B cell (primary cell): ENCODE measurements around the gene HOXA9. TPM values are rescaled to one million over a fixed set of nuclear protein-coding genes. Genes with fewer than 3 reads are reported as not detected.

Source experiments
- ATAC-seq: fragments of 200-7000 bp; cut with Tn5 transposase; one replicate; pipeline ENCODE4 v1.10.0; 2021; ENCODE audit warnings: low read depth, mild to moderate bottlenecking, moderate number of reproducible peaks, moderate library complexity
- CTCF ChIA-PET: fragments of 350-600 bp; sonication (Branson Sonifier 250); formaldehyde crosslinking; loops from one replicate; lab custom pipeline; 2021; ENCODE audit warnings: antibody characterized with exemption, inconsistent platforms; lab: Charles Lee
- POLR2A ChIA-PET: fragments of 350-600 bp; sonication (Branson Sonifier 250); formaldehyde crosslinking; loops from one replicate; lab custom pipeline; 2021; ENCODE audit warnings: antibody characterized with exemption; lab: Charles Lee
- DNase-seq: peaks from one replicate; pipeline ENCODE4 v3.0.0; 2013
- H2AFZ ChIP-seq: 2 replicates; pipeline ENCODE4 v1.6.1; 2012; ENCODE audit warnings: mild to moderate bottlenecking, low read depth, low read length; ENCODE audit not compliant: insufficient read depth, poor library complexity, severe bottlenecking
- H3K27ac ChIP-seq, 2 donors: 1 replicate in 1 of 2; 2 replicates in 1 of 2; pipeline ENCODE4 v1.5.1; 2012 to 2013; ENCODE audit warnings: low read length in 2 of 2, mild to moderate bottlenecking in 2 of 2, moderate library complexity in 1 of 2
- H3K27me3 ChIP-seq, 4 experiments: fragments of 200-600 bp in 1 of 4; sonication (generic) in 1 of 4; replicated peaks in 1 of 4; 1 replicate in 2 of 4; 2 replicates in 2 of 4; pipeline versions ENCODE4 v1.6.1 to v1.7.0; 2013 to 2016; ENCODE audit warnings: low read length in 3 of 4, mild to moderate bottlenecking in 2 of 4, mixed read lengths in 1 of 4, moderate library complexity in 1 of 4; ENCODE audit not compliant: insufficient read depth in 4 of 4, control insufficient read depth in 3 of 4; ENCODE audit errors: control extremely low read depth in 1 of 4
- H3K36me3 ChIP-seq, 2 experiments: replicated peaks in 1 of 2; 1 replicate in 1 of 2; 2 replicates in 1 of 2; pipeline versions ENCODE4 v1.6.1 to v1.7.1; 2013; ENCODE audit warnings: low read length in 1 of 2; ENCODE audit not compliant: insufficient read depth in 2 of 2, control insufficient read depth in 1 of 2; ENCODE audit errors: control extremely low read depth in 1 of 2, extremely low read depth in 1 of 2
- H3K4me1 ChIP-seq, 2 donors: fragments of 200-600 bp in 1 of 2; sonication (generic) in 1 of 2; 1 replicate in 1 of 2; 2 replicates in 1 of 2; pipeline versions ENCODE4 v1.5.1 to v1.6.1; 2013 to 2017; ENCODE audit warnings: low read length in 2 of 2; ENCODE audit not compliant: control insufficient read depth in 2 of 2, insufficient read depth in 2 of 2
- H3K4me2 ChIP-seq: replicated peaks from 2 replicates; pipeline ENCODE3; 2012; ENCODE audit warnings: mild to moderate bottlenecking, low read depth, low read length; ENCODE audit not compliant: poor library complexity, severe bottlenecking
- H3K4me3 ChIP-seq, 5 experiments: fragments of 200-600 bp in 1 of 5; sonication (generic) in 1 of 5; 1 replicate in 3 of 5; 2 replicates in 2 of 5; pipeline versions ENCODE4 v1.5.1 to v1.7.0; 2011 to 2016; ENCODE audit warnings: low read length in 4 of 5, mild to moderate bottlenecking in 4 of 5, low read depth in 2 of 5, control low read depth in 1 of 5, moderate library complexity in 1 of 5; ENCODE audit not compliant: insufficient read depth in 1 of 5; ENCODE audit errors: control extremely low read depth in 1 of 5, extremely low read depth in 1 of 5
- H3K79me2 ChIP-seq: fragments of 200-600 bp; sonication (generic); one replicate; pipeline ENCODE4 v1.6.0; 2016; ENCODE audit warnings: low read length; ENCODE audit not compliant: control insufficient read depth, insufficient read depth
- H3K9ac ChIP-seq: fragments of 200-600 bp; sonication (generic); 2 replicates; pipeline ENCODE4 v1.6.1; 2017; ENCODE audit warnings: mild to moderate bottlenecking, low read length, moderate library complexity
- H3K9me3 ChIP-seq, 3 donors: one replicate each; pipeline versions ENCODE4 v1.6.1 to v1.7.1; 2013; ENCODE audit warnings: low read length in 2 of 3; ENCODE audit not compliant: control insufficient read depth in 2 of 3, insufficient read depth in 1 of 3; ENCODE audit errors: control extremely low read depth in 1 of 3
- H4K20me1 ChIP-seq: 2 replicates; pipeline ENCODE4 v1.6.0; 2012; ENCODE audit warnings: mild to moderate bottlenecking, low read length; ENCODE audit not compliant: insufficient read depth, control insufficient read depth, poor library complexity, severe bottlenecking
- H3K27ac Mint-ChIP-seq: one replicate; pipeline ENCODE4 v1.8.0; 2021; ENCODE audit warnings: mixed read lengths
- H3K27me3 Mint-ChIP-seq: one replicate; pipeline ENCODE4 v1.8.0; 2021; ENCODE audit warnings: mixed read lengths
- H3K4me1 Mint-ChIP-seq: one replicate; pipeline ENCODE4 v1.8.0; 2021; ENCODE audit warnings: mixed read lengths
- H3K4me3 Mint-ChIP-seq: one replicate; pipeline ENCODE4 v1.8.0; 2021; ENCODE audit warnings: mixed read lengths
- H3K9me3 Mint-ChIP-seq: one replicate; pipeline ENCODE4 v1.8.0; 2022; ENCODE audit warnings: mixed read lengths; ENCODE audit not compliant: insufficient read depth
- EZH2 ChIP-seq: IDR thresholded peaks from 2 replicates; pipeline ENCODE4 v1.6.1; 2012; ENCODE audit warnings: borderline replicate concordance, low read depth, mild to moderate bottlenecking, moderate library complexity, low read length; ENCODE audit not compliant: insufficient read depth, poor library complexity, severe bottlenecking
- WGBS: methylation state at CpG from one replicate; pipeline ENCODE4 v1.1.5; 2013; ENCODE audit warnings: missing lambda C conversion rate; ENCODE audit not compliant: insufficient coverage; 5-methylcytosine and 5-hydroxymethylcytosine counted together
- intact Hi-C: fragments of 100-400 bp; cut with micrococcal nuclease; formaldehyde crosslinking; loops from one replicate; pipeline ENCODE4 v1.10.0; 2022
- polyA plus RNA-seq: library from polyadenylated mRNA; depleted of rRNA; stranded (reverse); fragments of >200 nt; gene quantifications from 2 replicates; pipeline ENCODE4 v1.2.3, GENCODE V29; 2012
- total RNA-seq, 2 donors: library from RNA; stranded (reverse); fragments of 120-200 nt in 1 of 2; gene quantifications; 1 replicate in 1 of 2; 2 replicates in 1 of 2; pipeline versions ENCODE4 v1.2.3 to v1.2.4, GENCODE V29; 2013 to 2022
- TF ChIP-seq, protein P1 (sequence below): fragments of 200-600 bp; IDR thresholded peaks from one replicate; pipeline ENCODE4 v1.8.0; 2022; ENCODE audit warnings: antibody characterized with exemption, mild to moderate bottlenecking

Gene HOXA9
- total and polyA plus RNA-seq, 2 donors (not counting 1 experiment from before 2014, with no cell fraction given) = 0.07 TPM; not detected in 1

DNA sequence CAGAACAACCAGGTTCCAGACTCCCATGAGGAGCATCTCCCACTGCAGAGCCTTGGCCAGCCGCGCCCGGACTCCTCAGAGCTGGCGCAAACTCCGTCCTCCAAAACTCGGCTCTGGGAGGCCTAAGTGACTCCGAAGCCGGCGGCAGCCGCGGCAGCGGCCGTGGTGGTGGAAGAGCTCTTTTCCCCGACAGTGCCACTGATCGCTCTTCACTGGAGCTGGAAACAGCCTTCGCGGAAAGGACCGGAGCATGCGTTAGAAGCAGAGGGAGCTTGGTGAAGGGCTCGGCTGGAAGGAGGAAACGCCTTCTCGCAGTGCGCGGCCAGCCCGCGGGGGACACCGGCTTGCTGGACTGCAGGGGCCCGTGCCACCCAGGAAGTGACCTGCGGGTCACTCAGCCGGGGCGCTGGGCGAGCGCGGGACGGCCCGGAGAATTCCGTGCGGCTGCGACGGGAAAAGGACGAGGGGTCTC, 39.5 kb upstream of the HOXA9 start:
- POLR2A ChIA-PET = no interaction called here
- Mint-ChIP-seq H3K9me3 (no peaks in the 10 kb centered on the region), H3K4me3 (no peak overlapping the region), H3K27me3 (peaks cover 86% of the 10 kb centered on the region), H3K27ac (no peak overlapping the region), H3K4me1 (peaks cover 33% of the 10 kb centered on the region)
- ATAC-seq (no peak), DNase-seq (peak; percentile 39)
- Histone ChIP-seq H3K27ac (no peak overlapping the region), H3K79me2 (no peaks in the 10 kb centered on the region), H2AFZ (no peak overlapping the region), H3K9me3 (peaks cover 1 to 45% (median 6%) of the 10 kb centered on the region in 3 donors), H4K20me1 (no peaks in the 10 kb centered on the region), H3K4me1 (peaks cover 36 to 58% of the 10 kb centered on the region in 2 donors), H3K4me2 (peak overlapping the region; percentile 9), H3K4me3 (no peak overlapping the region), H3K27me3 (peaks cover 1 to 94% (median 90%) of the 10 kb centered on the region in 4 experiments), H3K9ac (no peak overlapping the region), H3K36me3 (no peaks in the 10 kb centered on the region)
- WGBS = 14% methylated on average over 41 of the region's 41 CpGs
- CTCF ChIA-PET = interaction anchor here (0.8 to 1.2 kb wide), 2 partner anchors 9 to 13 kb away, joined by 3 to 5 read pairs; no protein-coding TSS in a partner anchor
- intact Hi-C loops = loop anchor here (2.0 to 5.0 kb wide), 2 partner anchors 20 to 1207 kb away; partner anchors contain the start of genes CREB5 and HOXA11
- TF ChIP-seq EZH2 = no peak
- TF ChIP-seq, protein P1, sequence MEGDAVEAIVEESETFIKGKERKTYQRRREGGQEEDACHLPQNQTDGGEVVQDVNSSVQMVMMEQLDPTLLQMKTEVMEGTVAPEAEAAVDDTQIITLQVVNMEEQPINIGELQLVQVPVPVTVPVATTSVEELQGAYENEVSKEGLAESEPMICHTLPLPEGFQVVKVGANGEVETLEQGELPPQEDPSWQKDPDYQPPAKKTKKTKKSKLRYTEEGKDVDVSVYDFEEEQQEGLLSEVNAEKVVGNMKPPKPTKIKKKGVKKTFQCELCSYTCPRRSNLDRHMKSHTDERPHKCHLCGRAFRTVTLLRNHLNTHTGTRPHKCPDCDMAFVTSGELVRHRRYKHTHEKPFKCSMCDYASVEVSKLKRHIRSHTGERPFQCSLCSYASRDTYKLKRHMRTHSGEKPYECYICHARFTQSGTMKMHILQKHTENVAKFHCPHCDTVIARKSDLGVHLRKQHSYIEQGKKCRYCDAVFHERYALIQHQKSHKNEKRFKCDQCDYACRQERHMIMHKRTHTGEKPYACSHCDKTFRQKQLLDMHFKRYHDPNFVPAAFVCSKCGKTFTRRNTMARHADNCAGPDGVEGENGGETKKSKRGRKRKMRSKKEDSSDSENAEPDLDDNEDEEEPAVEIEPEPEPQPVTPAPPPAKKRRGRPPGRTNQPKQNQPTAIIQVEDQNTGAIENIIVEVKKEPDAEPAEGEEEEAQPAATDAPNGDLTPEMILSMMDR = no peak

DNA sequence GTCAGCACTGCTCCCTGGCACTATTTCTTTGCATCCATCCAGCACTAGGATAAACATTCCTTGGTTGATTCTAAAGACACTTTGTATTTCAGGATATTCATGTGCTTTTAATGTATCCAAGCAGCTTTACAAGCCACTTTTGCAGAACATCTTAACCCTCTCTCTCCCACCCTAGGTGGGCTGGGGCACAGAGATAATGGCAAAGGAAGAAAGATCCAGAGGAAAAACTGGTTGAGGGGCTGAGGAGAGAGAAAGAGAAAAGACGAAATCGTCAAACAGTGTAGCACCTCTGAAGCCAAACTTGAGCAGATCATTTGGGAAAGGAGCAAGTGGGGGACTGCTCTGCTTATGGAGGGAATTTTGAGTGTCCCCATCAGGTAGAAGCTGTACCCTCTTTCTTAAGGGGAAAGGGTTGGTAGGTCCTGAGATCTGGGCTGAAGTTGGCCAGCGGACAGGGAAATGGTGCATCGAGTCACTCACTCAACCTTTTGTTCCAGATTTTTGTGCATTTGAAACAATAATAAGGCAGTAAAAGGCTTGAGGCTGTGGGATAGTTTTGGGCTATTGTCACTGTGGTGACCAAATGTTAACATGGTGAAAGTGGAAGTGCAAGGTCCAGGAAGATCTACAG, 38.7 kb upstream of the HOXA9 start:
- ATAC-seq (no peak), DNase-seq (peak; percentile 14)
- peaks cover 39 to 61% of the 10 kb centered on the region in 2 donors for H3K4me1 ChIP-seq
- H3K4me2 ChIP-seq = no peak overlapping the region
- TF ChIP-seq EZH2 = no peak
- TF ChIP-seq, protein P1 = no peak
- no peaks in the 10 kb centered on the region for H4K20me1 ChIP-seq
- Mint-ChIP-seq H3K4me1 (peaks cover 37% of the 10 kb centered on the region), H3K27me3 (peaks cover 79% of the 10 kb centered on the region), H3K4me3 (no peak overlapping the region), H3K9me3 (no peaks in the 10 kb centered on the region), H3K27ac (peak overlapping the region; percentile 7)
- intact Hi-C loops = loop anchor here (2.0 to 5.0 kb wide), 2 partner anchors 19 to 1208 kb away; partner anchors contain the start of genes CREB5 and HOXA11
- H3K4me3 ChIP-seq = no peak overlapping the region
- ChIA-PET POLR2A (no interaction called here), CTCF (interaction anchor here (1.0 to 1.4 kb wide), 4 partner anchors 8 to 1356 kb away, joined by 3 to 5 read pairs (median 3); no protein-coding TSS in a partner anchor)
- 31% methylated on average over 3 of the region's 4 CpGs for WGBS
- H3K27me3 ChIP-seq = peaks cover 1 to 88% (median 86%) of the 10 kb centered on the region in 4 experiments
- H2AFZ ChIP-seq = no peak overlapping the region
- H3K36me3 ChIP-seq = no peaks in the 10 kb centered on the region
- H3K9me3 ChIP-seq = peaks cover 1 to 47% (median 6%) of the 10 kb centered on the region in 3 donors
- no peak overlapping the region for H3K9ac ChIP-seq
- no peak overlapping the region for H3K27ac ChIP-seq
- no peaks in the 10 kb centered on the region for H3K79me2 ChIP-seq
